Measurements from ENCODE around the gene CSNK1A1L.
A peak's percentile ranks its signal among the peaks of the same experiment; 100 is the strongest.
"Not testable (repeated sequence)": the region's sequence is repeated elsewhere in the genome, so short reads cannot be mapped to it uniquely, and the experiment has no call there.

Gene CSNK1A1L

GRCh38 chr13:37058910-37059847, 46.3 kb downstream of the CSNK1A1L start, which contains the start of gene SUPT20H:
Gene SUPT20H, minus strand, starts transcription at chr13:37059688. Its CDS starts 8,198 bp downstream, at chr13:37051490.
- peak; percentile 91 for DNase-seq (ENCODE audit: low read depth)

- not testable (repeated sequence) for DNase-seq (ENCODE audit: low read depth)
These were observed 49.2 kb downstream of the CSNK1A1L start for GRCh38 chr13:37056228-37056627.

All from T follicular helper cell (primary cell).